HG03439 (cell line): ENCODE measurements around the gene THOC6.
"Not testable (repeated sequence)": the region's sequence is repeated elsewhere in the genome, so short reads cannot be mapped to it uniquely, and the experiment has no call there.

Experiments
- ATAC-seq: cut with Tn5 transposase; IDR thresholded peaks from one replicate; pipeline ENCODE4 v1.9.1; 2021; ENCODE audit warnings: mild to moderate bottlenecking, moderate library complexity; ENCODE audit not compliant: unreplicated experiment

Gene THOC6

GRCh38 chr16:3052571-3053329 is 28.9 kb downstream of the THOC6 start:
- not testable (repeated sequence) for ATAC-seq

GRCh38 chr16:3053330-3053710 is 29.5 kb downstream of the THOC6 start:
- not testable (repeated sequence) for ATAC-seq

GRCh38 chr16:3054965-3055733 is 31.3 kb downstream of the THOC6 start:
- no peak for ATAC-seq

- ATAC-seq = not testable (repeated sequence)
Measured at GRCh38 chr16:3055734-3056115, 31.9 kb downstream of the THOC6 start.

GRCh38 chr16:3056336-3057180 is 32.7 kb downstream of the THOC6 start:
- ATAC-seq = no peak

GRCh38 chr16:3057181-3058138 is 33.6 kb downstream of the THOC6 start:
- ATAC-seq = no peak

- ATAC-seq = peak; percentile 41
Measured at GRCh38 chr16:3058139-3059030, 34.5 kb downstream of the THOC6 start.

- ATAC-seq = peak; percentile 69
Measured at GRCh38 chr16:3059041-3059722, 35.3 kb downstream of the THOC6 start.

- ATAC-seq = no peak
Measured at GRCh38 chr16:3059723-3060242, 35.9 kb downstream of the THOC6 start.

GRCh38 chr16:3060339-3061127 is 36.7 kb downstream of the THOC6 start:
- ATAC-seq = no peak

GRCh38 chr16:3062553-3062952 is 38.7 kb downstream of the THOC6 start:
- no peak for ATAC-seq

GRCh38 chr16:3063625-3064386 is 40.0 kb downstream of the THOC6 start:
- no peak for ATAC-seq

GRCh38 chr16:3065069-3065741 is 41.4 kb downstream of the THOC6 start, which contains the start of gene IL32:
Gene IL32 (plus strand): TSS chr16:3065640. CDS start chr16:3065812, 172 bp downstream.
- ATAC-seq = no peak

- ATAC-seq = no peak
Measured at GRCh38 chr16:3065742-3066439, 42.1 kb downstream of the THOC6 start.

GRCh38 chr16:3066440-3066748 is 42.6 kb downstream of the THOC6 start:
- ATAC-seq = no peak

GRCh38 chr16:3068487-3068886 is 44.7 kb downstream of the THOC6 start:
- no peak for ATAC-seq
